Measurements from ENCODE around the gene TXK.

DNA sequence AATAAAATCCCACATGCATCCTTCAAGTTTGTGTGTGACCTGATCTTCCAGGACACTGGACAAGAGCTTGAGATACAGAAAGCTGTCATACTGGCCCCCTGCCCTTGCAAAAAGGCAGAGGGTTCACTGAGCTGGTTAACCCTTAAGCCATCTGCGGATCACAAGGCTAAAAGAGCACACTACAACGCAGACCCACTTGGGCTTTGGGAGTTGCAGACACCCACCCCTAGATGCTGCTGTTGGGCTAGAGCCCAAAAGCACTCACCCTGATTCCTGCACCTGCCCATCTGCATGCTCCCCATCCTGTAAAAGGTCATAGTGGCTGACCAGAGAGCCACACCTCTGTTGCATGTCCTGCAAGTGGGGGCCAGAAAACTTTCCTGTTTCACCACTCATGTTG is 51.1 kb downstream of the TXK start:
- TF ChIP-seq, protein P1, sequence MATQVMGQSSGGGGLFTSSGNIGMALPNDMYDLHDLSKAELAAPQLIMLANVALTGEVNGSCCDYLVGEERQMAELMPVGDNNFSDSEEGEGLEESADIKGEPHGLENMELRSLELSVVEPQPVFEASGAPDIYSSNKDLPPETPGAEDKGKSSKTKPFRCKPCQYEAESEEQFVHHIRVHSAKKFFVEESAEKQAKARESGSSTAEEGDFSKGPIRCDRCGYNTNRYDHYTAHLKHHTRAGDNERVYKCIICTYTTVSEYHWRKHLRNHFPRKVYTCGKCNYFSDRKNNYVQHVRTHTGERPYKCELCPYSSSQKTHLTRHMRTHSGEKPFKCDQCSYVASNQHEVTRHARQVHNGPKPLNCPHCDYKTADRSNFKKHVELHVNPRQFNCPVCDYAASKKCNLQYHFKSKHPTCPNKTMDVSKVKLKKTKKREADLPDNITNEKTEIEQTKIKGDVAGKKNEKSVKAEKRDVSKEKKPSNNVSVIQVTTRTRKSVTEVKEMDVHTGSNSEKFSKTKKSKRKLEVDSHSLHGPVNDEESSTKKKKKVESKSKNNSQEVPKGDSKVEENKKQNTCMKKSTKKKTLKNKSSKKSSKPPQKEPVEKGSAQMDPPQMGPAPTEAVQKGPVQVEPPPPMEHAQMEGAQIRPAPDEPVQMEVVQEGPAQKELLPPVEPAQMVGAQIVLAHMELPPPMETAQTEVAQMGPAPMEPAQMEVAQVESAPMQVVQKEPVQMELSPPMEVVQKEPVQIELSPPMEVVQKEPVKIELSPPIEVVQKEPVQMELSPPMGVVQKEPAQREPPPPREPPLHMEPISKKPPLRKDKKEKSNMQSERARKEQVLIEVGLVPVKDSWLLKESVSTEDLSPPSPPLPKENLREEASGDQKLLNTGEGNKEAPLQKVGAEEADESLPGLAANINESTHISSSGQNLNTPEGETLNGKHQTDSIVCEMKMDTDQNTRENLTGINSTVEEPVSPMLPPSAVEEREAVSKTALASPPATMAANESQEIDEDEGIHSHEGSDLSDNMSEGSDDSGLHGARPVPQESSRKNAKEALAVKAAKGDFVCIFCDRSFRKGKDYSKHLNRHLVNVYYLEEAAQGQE (IDR thresholded peaks at IDR 0.05; ENCODE audit: insufficient read depth in 1 of 2, low read depth in 2 of 2, low read length in 2 of 2) = no peak
- TF ChIP-seq FOXP2 (optimal IDR thresholded peaks at IDR 0.05; ENCODE audit: borderline replicate concordance, extremely low read depth, extremely low read length, insufficient read depth) (no peak), SIN3A (IDR thresholded peaks at IDR 0.05; ENCODE audit: borderline replicate concordance, insufficient read depth, low read length) (no peak)

Measured in PFSK-1 (cell line).